HL-60 (cell line): Measurements from ENCODE around the gene MSN.

ENCODE experiments used
- DNase-seq, 2 experiments: peaks; one replicate each; pipeline ENCODE4 v3.0.0-alpha.2; 2010 to 2020; ENCODE audit warnings: low read depth in 1 of 2, low spot score in 1 of 2
- H3K27ac ChIP-seq: fragments of 250-450 bp; sonication (Bioruptor Pico); replicated peaks from 2 replicates; pipeline ENCODE4 v1.5.1; 2020; ENCODE audit warnings: mild to moderate bottlenecking, moderate library complexity
- H3K27me3 ChIP-seq: fragments of 250-450 bp; sonication (Bioruptor Pico); 2 replicates; pipeline ENCODE4 v1.5.1; 2021; ENCODE audit warnings: mild to moderate bottlenecking, moderate library complexity; ENCODE audit not compliant: insufficient read depth, poor library complexity, severe bottlenecking
- H3K4me3 ChIP-seq: replicated peaks from 2 replicates; pipeline ENCODE4 v1.5.1; 2011; ENCODE audit warnings: mild to moderate bottlenecking, control low read depth, low read length; ENCODE audit not compliant: insufficient read depth
- CTCF ChIP-seq: IDR thresholded peaks from one replicate; pipeline ENCODE4 v1.5.1; 2011; ENCODE audit warnings: low read length, control low read depth, inconsistent platforms; ENCODE audit not compliant: insufficient read depth
- GABPA ChIP-seq: IDR thresholded peaks from 2 replicates; pipeline ENCODE4 v1.6.1; 2012; ENCODE audit warnings: low read depth
- POLR2AphosphoS5 ChIP-seq: IDR thresholded peaks from 2 replicates; pipeline ENCODE4 v1.6.1; 2012; ENCODE audit warnings: low read depth
- REST ChIP-seq: IDR thresholded peaks from 2 replicates; pipeline ENCODE4 v1.6.1; 2012; ENCODE audit warnings: low read depth; ENCODE audit not compliant: insufficient replicate concordance
- SPI1 ChIP-seq: IDR thresholded peaks from 2 replicates; pipeline ENCODE4 v1.6.1; 2012; ENCODE audit warnings: low read depth, mild to moderate bottlenecking, borderline replicate concordance

MSN gene

DNA sequence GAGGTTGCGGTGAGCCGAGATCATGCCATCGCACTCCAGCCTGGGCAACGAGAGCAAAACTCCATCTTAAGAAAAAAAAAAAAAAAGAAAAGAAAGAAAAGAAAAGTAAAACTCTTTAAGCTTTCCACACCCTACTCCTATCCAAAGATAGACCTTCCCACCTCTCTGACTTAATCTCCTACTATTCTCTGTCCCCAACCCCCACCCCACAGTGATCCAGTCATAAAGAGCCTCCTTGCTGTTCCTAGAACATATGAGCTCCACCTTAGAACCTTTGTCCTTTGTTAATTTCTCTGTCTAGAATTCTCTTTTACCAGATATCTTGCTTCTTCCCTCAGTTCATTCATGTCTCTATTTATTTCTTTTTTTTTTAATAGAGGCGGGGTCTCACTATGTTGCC lies 30.1 kb upstream of the MSN start:
- Histone ChIP-seq H3K4me3 (no peak overlapping the region), H3K27me3 (no peaks in the 10 kb centered on the region), H3K27ac (no peak overlapping the region)
- DNase-seq: no peak
- no peak for TF ChIP-seq GABPA
- TF ChIP-seq POLR2AphosphoS5: no peak
- TF ChIP-seq CTCF: no peak
- TF ChIP-seq SPI1: no peak
- TF ChIP-seq REST: no peak

GRCh38 chrX:65642914-65643491 lies 24.5 kb upstream of the MSN start:
- H3K27me3 ChIP-seq: no peaks in the 10 kb centered on the region
- TF ChIP-seq SPI1: no peak
- TF ChIP-seq CTCF: no peak
- no peak for TF ChIP-seq POLR2AphosphoS5
- TF ChIP-seq REST: no peak
- no peak for TF ChIP-seq GABPA
- no peak overlapping the region for H3K27ac ChIP-seq
- no peak for DNase-seq
- H3K4me3 ChIP-seq: no peak overlapping the region

GRCh38 chrX:65643531-65644052 lies 23.9 kb upstream of the MSN start:
- TF ChIP-seq REST: no peak
- no peak for TF ChIP-seq GABPA
- TF ChIP-seq CTCF: no peak
- no peak for TF ChIP-seq SPI1
- TF ChIP-seq POLR2AphosphoS5: no peak
- Histone ChIP-seq H3K27ac (no peak overlapping the region), H3K27me3 (no peaks in the 10 kb centered on the region), H3K4me3 (no peak overlapping the region)
- DNase-seq: no peak
